Testis (tissue), 2 donors: ENCODE measurements around the gene TOMM40.

Source experiments
- POLR2A ChIP-seq: fragments of 450-650 bp; IDR thresholded peaks from one replicate; pipeline ENCODE4 v1.6.1; 2017; ENCODE audit warnings: antibody characterized with exemption, mild to moderate bottlenecking, moderate library complexity
- TF ChIP-seq, protein P1 (sequence below), 3 experiments: fragments of 450-650 bp in 2 of 3; fragments of 200-600 bp in 1 of 3; sonication (generic) in 1 of 3; IDR thresholded peaks; one replicate each; pipeline ENCODE4 v1.5.1; 2016 to 2019; ENCODE audit warnings: antibody characterized with exemption in 3 of 3, mild to moderate bottlenecking in 2 of 3, moderate library complexity in 1 of 3

DNA sequence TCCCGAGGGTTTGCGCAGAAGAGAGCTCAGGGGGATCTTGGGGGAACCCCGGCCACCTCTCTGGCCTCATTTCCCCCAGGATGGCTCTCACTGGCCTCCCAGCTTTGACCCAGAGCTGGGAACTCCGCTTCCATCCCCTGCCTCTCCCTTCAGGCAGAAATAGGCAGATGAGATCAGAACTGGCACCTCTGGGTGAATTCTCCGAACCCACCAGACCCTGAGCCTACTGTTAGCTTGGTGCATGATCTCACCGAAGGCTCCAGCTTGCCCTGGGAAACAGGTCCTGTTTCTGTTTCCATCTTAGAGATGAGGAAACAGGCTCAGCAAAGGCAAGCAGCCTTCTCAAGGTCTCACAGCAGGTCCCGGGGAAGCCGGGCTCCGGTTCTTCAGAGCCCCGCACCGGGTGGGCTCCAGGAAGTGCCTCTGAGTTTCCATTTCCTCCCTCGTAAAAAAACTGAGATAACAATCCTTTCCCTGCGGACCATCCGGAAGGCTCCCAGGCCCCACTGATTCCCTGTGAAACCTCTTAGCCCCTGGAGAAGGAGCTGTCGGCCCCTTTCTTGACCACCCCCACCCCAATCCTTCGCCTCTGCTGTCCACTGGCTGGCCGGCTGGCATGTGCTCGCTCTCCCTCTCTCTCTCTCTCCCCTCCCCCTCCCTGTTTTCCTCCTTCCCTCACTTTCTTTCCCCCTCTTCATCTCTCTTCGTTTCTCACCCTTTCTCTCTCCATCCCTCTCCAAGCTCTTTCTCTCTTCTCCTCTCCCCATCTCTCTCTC lies 42.8 kb upstream of the TOMM40 start:
- no peak for TF ChIP-seq POLR2A
- TF ChIP-seq, protein P1, sequence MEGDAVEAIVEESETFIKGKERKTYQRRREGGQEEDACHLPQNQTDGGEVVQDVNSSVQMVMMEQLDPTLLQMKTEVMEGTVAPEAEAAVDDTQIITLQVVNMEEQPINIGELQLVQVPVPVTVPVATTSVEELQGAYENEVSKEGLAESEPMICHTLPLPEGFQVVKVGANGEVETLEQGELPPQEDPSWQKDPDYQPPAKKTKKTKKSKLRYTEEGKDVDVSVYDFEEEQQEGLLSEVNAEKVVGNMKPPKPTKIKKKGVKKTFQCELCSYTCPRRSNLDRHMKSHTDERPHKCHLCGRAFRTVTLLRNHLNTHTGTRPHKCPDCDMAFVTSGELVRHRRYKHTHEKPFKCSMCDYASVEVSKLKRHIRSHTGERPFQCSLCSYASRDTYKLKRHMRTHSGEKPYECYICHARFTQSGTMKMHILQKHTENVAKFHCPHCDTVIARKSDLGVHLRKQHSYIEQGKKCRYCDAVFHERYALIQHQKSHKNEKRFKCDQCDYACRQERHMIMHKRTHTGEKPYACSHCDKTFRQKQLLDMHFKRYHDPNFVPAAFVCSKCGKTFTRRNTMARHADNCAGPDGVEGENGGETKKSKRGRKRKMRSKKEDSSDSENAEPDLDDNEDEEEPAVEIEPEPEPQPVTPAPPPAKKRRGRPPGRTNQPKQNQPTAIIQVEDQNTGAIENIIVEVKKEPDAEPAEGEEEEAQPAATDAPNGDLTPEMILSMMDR (IDR thresholded peaks at IDR 0.05) = no peak
